Endodermal cell (in vitro differentiated cells): Measurements from ENCODE around the gene ERBB4. TPM values are rescaled to one million over a fixed set of nuclear protein-coding genes. Genes with fewer than 3 reads are reported as not detected.

Experiments
- DNase-seq: peaks from one replicate; pipeline ENCODE4 v3.0.0-alpha.2; 2017
- H3K27ac ChIP-seq: 2 replicates; pipeline ENCODE4 v1.5.1; 2013; ENCODE audit warnings: mild to moderate bottlenecking, low read depth, low read length, moderate library complexity
- H3K27me3 ChIP-seq: 2 replicates; pipeline ENCODE4 v1.6.1; 2013; ENCODE audit warnings: mild to moderate bottlenecking, low read length, moderate library complexity; ENCODE audit not compliant: insufficient read depth, control insufficient read depth, poor library complexity, severe bottlenecking
- H3K36me3 ChIP-seq: 2 replicates; pipeline ENCODE4 v1.7.0; 2013; ENCODE audit warnings: mild to moderate bottlenecking, low read length, moderate library complexity; ENCODE audit not compliant: control insufficient read depth, insufficient read depth
- H3K4me1 ChIP-seq: one replicate; pipeline ENCODE4 v1.7.0; 2013; ENCODE audit warnings: low read length; ENCODE audit not compliant: control insufficient read depth, insufficient read depth
- H3K4me3 ChIP-seq: 2 replicates; pipeline ENCODE4 v1.5.1; 2013; ENCODE audit warnings: mild to moderate bottlenecking, low read length, moderate library complexity
- H3K9ac ChIP-seq: 2 replicates; pipeline ENCODE4 v1.6.1; 2013; ENCODE audit warnings: mild to moderate bottlenecking, low read length, moderate library complexity; ENCODE audit not compliant: poor library complexity, severe bottlenecking; ENCODE audit errors: extremely low read depth
- H3K9me3 ChIP-seq: 2 replicates; pipeline ENCODE4 v1.6.1; 2013; ENCODE audit warnings: mild to moderate bottlenecking, low read length, moderate library complexity; ENCODE audit not compliant: control insufficient read depth
- H3K27ac Mint-ChIP-seq: 2 replicates; pipeline ENCODE4 v1.8.0; 2020; ENCODE audit warnings: mixed read lengths
- H3K27me3 Mint-ChIP-seq: 2 replicates; pipeline ENCODE4 v1.8.0; 2021; ENCODE audit warnings: mild to moderate bottlenecking, mixed read lengths; ENCODE audit not compliant: insufficient read depth
- H3K36me3 Mint-ChIP-seq: 2 replicates; pipeline ENCODE4 v1.8.0; 2020; ENCODE audit warnings: low read depth, mixed read lengths
- H3K4me1 Mint-ChIP-seq: 2 replicates; pipeline ENCODE4 v1.8.0; 2020; ENCODE audit warnings: mixed read lengths
- H3K4me3 Mint-ChIP-seq: 2 replicates; pipeline ENCODE4 v1.8.0; 2020; ENCODE audit warnings: mild to moderate bottlenecking, moderate library complexity, mixed read lengths
- H3K9me3 Mint-ChIP-seq: 2 replicates; pipeline ENCODE4 v1.8.0; 2020; ENCODE audit warnings: mild to moderate bottlenecking, mixed read lengths
- CTCF ChIP-seq: fragments of 200-600 bp; sonication (generic); conservative IDR thresholded peaks from 2 replicates; pipeline ENCODE4 v1.5.0; 2021; ENCODE audit warnings: antibody characterized with exemption, mild to moderate bottlenecking
- WGBS, 2 experiments: methylation state at CpG; one replicate each; pipeline versions ENCODE4 v1.1.5 to v1.1.7; 2013; ENCODE audit warnings: missing lambda C conversion rate in 2 of 2, mixed read lengths in 1 of 2; ENCODE audit not compliant: insufficient coverage in 1 of 2, insufficient read length in 1 of 2; 5-methylcytosine and 5-hydroxymethylcytosine counted together
- total RNA-seq, 2 donors: library from RNA; stranded (reverse); fragmentation: NEBNext Ultra II Directional in 1 of 2; extraction: Animal tissue kit (Norgen Biotek cat#: 25700) in 1 of 2; gene quantifications; 2 replicates in 1 of 2; 3 replicates in 1 of 2; pipeline ENCODE4 v1.2.1, GENCODE V29; 2021

ERBB4 gene
- total RNA-seq, 2 donors from 2014 or later = 154 to 158 TPM

- WGBS, 2 experiments = 100% methylated on average over 2 of the region's 2 CpGs; no CpG with 5 or more reads in 1 of the 2 experiments
- no peaks in the 10 kb centered on the region for H3K9me3 Mint-ChIP-seq
- H3K36me3 ChIP-seq = no peaks in the 10 kb centered on the region
- no peaks in the 10 kb centered on the region for H3K9me3 ChIP-seq
- peaks cover 18% of the 10 kb centered on the region for H3K4me1 Mint-ChIP-seq
- H3K4me3 ChIP-seq = no peak overlapping the region
- H3K4me3 Mint-ChIP-seq = no peak overlapping the region
- H3K36me3 Mint-ChIP-seq = no peaks in the 10 kb centered on the region
- no peaks in the 10 kb centered on the region for H3K4me1 ChIP-seq
- no peak for TF ChIP-seq CTCF
- H3K9ac ChIP-seq = no peak overlapping the region
- no peak overlapping the region for H3K27ac Mint-ChIP-seq
- H3K27me3 ChIP-seq = no peaks in the 10 kb centered on the region
- no peaks in the 10 kb centered on the region for H3K27me3 Mint-ChIP-seq
- no peak overlapping the region for H3K27ac ChIP-seq
- no peak for DNase-seq
These were observed 1098.5 kb downstream of the ERBB4 start for GRCh38 chr2:211440107-211440506.

- no peak for DNase-seq
- Histone ChIP-seq H3K36me3 (no peaks in the 10 kb centered on the region), H3K9me3 (no peaks in the 10 kb centered on the region), H3K27me3 (no peaks in the 10 kb centered on the region), H3K4me1 (no peaks in the 10 kb centered on the region), H3K4me3 (no peak overlapping the region), H3K27ac (no peak overlapping the region), H3K9ac (no peak overlapping the region)
- TF ChIP-seq CTCF = no peak
- H3K4me1 Mint-ChIP-seq = peaks cover 21% of the 10 kb centered on the region
- WGBS, 2 experiments = 82 to 95% methylated on average over 2 of the region's 2 CpGs
- H3K9me3 Mint-ChIP-seq = no peaks in the 10 kb centered on the region
- H3K27me3 Mint-ChIP-seq = no peaks in the 10 kb centered on the region
- no peaks in the 10 kb centered on the region for H3K36me3 Mint-ChIP-seq
- no peak overlapping the region for H3K27ac Mint-ChIP-seq
- H3K4me3 Mint-ChIP-seq = no peak overlapping the region
These were observed 1099.6 kb downstream of the ERBB4 start for GRCh38 chr2:211439011-211439410.

- Histone ChIP-seq H3K9ac (no peak overlapping the region), H3K4me1 (no peaks in the 10 kb centered on the region), H3K4me3 (no peak overlapping the region), H3K27ac (no peak overlapping the region), H3K27me3 (no peaks in the 10 kb centered on the region), H3K9me3 (no peaks in the 10 kb centered on the region), H3K36me3 (no peaks in the 10 kb centered on the region)
- no peaks in the 10 kb centered on the region for H3K9me3 Mint-ChIP-seq
- no peak for TF ChIP-seq CTCF
- H3K36me3 Mint-ChIP-seq = peaks cover 5% of the 10 kb centered on the region
- no peak overlapping the region for H3K4me3 Mint-ChIP-seq
- peaks cover 21% of the 10 kb centered on the region for H3K4me1 Mint-ChIP-seq
- DNase-seq = no peak
- no peaks in the 10 kb centered on the region for H3K27me3 Mint-ChIP-seq
- 92 to 100% methylated on average over 5 of the region's 5 CpGs for WGBS, 2 experiments
- H3K27ac Mint-ChIP-seq = no peak overlapping the region
These were observed 1101.2 kb downstream of the ERBB4 start for GRCh38 chr2:211437396-211437795.
